GM23248 (cell line): ENCODE measurements around the gene MAP3K13.

ENCODE experiments used
- EZH2 ChIP-seq: fragments of 200-600 bp; sonication (generic); IDR thresholded peaks from 2 replicates; pipeline ENCODE4 v1.6.1; 2018; ENCODE audit warnings: antibody characterized with exemption, mild to moderate bottlenecking; ENCODE audit not compliant: insufficient read depth, poor library complexity, severe bottlenecking
- EZH2phosphoT487 ChIP-seq: fragments of 200-600 bp; sonication (generic); IDR thresholded peaks from 2 replicates; pipeline ENCODE4 v1.6.1; 2018; ENCODE audit warnings: antibody characterized with exemption, moderate library complexity, mild to moderate bottlenecking, low read depth; ENCODE audit not compliant: insufficient read depth

GRCh38 chr3:185489462-185489861 lies 126.5 kb downstream of the MAP3K13 start:
- no peak for TF ChIP-seq EZH2
- no peak for TF ChIP-seq EZH2phosphoT487
